ENCODE data around the gene CSRNP3.

Gene CSRNP3

DNA sequence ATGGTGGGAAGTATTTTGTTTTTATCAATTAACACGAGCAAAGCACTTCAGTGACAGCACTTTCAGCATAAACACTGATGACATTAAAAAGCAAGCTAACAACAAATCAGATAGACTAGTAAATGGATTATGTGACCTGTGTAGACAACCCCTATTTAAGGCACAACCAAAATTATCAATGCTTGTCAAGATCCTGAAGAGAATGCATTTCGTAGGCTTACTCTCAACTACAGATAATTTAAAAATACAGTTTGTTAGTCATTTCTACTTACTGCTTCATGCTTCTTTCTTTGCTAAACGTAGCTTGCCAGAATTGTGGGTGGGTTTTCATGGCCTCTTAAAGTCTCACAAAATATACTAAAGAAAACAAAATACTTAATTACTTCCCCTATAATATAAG is 3.4 kb downstream of the CSRNP3 start:
- DNase-seq, result no peak

DNA sequence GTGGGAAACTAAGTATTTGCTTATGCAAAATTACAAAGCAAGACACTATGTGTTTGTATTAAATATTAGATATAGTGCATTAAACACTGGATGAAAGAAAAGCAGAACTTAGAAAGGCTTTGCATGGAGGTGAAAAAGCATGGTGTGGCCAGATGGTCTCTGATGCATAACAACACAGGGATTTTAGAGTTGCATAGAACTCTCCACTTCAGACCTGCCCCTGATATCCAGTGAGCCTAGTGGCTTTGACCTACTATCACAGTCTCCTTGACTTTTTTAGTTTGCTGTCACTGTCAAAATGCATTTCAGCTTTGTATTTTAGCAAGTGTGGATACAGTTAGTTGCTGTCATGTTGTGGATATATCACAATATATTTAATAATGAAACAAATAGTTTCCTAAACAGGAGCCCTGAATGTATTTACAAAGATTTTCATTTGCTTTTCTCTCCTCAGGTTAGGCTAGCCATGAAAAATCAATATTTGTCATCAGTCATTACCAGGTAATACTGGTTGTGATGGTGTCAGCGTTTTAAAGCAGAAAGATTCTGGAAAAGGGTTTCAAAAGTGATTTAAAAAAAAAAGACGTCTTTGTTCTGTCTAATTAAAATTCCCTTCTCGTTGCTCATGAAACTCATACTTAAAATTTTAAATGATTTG is 5.2 kb downstream of the CSRNP3 start:
- no peak for DNase-seq

DNA sequence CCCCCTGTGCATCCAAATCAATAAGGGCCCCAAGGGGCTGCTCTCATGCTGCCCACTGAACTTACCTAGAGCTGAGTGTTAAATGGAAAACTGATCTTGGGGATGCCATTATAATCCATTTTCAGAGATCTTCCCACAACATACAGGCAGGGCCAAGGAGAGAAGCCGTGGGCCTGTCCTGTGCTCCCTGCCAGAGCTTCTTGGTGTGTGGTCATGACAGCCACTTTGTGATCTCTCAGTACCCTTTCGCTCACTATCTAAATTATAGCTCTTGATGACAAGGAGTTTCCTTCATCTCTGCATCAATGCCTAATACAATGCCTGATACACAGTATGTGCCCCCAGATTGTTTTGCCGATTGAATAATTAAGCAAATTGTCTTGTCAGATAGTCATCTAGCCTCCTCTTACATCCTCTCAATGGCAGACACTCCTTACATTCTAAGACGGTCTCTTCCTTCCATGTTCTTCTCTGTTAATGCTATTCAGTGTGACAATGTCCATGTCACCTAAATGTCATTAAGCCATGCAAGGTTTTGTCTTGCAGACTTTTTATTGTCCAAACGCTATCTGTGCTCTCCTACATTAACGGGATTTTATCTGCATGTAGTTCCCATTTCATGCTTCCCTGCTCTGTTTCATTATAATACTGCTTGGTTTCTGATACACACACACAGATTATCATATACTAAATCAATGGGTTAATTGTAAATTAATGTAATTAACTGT is 5.9 kb downstream of the CSRNP3 start:
- no peak for DNase-seq

DNA sequence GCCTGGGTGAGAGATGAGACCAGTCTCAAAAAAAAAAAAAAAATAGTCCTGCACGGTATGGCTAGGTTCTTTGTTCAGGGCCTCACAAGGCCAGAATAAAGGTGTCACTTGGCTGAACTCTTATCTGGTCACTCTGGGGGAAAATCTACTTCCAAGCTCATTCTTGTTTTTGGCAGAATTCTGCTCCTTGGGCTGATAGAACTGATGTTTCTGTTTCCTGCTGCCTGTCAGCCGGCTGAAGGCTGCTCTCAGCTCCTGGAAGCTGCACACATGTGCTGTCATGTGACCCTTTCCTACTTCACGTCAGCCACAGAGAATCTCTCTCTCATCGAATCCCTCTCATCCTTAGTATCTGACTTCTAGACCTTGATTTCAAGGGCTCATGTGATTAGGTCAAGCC is 10.4 kb downstream of the CSRNP3 start:
- no peak for DNase-seq

DNA sequence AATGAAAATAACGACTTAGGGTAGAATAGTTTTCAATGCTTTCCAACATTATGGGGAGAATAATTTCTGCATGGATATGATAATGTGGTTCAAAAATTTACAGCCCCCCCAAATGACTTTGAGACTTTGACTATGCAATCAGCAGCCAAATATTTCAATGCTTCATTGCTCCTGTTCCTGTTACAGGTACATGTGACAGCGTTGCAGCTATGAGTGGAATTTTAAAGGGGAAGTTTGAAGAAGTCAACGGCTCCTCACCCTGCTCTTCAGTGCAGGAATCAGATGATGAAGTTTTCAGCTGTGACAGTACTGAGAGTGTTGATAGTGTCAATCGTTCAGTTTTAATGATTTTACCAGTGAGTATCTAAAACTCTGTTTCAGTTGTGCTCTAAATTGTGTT is 25.1 kb downstream of the CSRNP3 start:
- no peak for DNase-seq

DNA sequence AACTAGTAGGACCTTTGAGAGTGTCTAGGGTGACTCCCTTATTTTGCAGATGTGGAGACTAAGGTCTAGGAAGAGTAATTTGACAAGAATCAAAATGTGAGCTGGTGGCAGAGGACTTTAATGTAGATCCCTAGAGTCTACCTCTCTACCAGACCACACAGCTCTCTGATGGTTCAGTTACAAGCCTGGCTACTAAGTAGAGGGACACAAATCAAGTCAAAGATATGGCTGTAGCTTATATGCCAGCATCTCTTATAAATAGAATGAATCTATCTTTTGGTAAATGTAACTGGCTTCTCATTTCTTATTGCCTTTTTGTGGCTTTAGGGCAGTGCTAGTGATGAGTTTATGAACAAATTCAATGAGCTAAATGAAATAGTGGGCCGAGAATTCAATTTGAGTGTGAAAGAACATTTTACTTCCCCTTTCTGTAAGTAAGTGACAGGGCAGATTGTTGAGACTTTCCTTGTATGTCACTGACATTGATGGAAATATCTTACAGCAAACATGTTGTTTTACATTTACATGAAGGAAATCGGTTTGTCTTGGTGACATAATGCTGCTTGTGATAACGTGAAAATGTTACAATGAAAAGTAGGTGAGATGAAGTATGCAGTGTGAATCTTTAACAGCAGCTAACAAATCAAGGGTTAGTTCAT is 28.3 kb downstream of the CSRNP3 start:
- DNase-seq, result no peak

DNA sequence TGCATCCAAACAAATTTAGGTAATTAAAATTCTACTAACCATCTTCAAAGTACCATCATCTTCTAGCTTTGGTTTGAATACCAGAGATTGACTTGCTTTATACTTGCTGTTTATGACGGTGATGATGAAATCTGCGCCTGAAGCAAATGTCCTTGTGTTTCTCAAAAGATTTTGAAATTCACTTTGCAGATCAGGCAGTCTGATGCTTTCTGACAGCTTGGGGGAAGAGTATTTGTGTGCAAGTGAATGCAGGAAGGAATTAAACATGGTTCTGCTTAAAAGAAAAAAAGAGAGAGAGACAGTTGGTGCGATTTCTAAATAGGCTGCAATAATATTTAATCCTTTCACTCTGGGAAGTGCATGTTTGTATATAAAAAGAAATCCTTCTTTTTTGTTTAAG is 29.6 kb downstream of the CSRNP3 start:
- DNase-seq, result no peak

DNA sequence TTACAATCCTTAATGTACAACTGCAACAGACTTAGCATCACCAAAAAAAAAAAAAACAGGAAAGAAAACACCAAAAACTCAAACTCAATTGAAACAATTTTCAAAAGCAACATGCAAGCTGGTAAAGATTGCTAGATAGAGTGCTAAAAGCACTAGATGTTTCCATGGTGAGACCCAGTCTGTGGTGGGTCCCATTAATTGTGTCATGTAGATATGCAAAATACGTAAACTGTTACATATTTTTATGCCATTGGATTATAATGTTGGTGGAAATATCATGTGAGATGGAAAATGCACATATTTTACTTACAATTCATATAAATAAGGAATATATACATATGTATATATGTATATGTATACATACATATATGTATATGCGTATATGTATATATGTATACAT is 30.5 kb downstream of the CSRNP3 start:
- DNase-seq, result no peak

DNA sequence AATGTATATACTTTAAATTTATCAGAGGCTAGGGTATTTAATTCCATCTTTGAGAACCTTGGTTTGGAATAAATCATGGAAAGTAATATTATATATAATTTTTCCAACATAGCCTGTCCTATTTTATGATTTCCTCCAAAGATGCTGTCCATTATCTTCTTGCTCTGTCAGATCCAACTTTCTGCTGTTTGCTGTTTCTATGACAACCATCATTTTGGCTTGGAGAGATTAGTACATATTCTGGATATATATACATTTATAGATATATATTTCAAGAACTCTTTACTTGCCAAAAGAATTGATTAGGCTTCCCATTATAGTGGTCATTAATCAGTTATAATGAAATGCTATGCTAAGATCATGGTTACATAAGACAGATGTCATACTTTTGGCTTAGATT is 31.3 kb downstream of the CSRNP3 start:
- no peak for DNase-seq

DNA sequence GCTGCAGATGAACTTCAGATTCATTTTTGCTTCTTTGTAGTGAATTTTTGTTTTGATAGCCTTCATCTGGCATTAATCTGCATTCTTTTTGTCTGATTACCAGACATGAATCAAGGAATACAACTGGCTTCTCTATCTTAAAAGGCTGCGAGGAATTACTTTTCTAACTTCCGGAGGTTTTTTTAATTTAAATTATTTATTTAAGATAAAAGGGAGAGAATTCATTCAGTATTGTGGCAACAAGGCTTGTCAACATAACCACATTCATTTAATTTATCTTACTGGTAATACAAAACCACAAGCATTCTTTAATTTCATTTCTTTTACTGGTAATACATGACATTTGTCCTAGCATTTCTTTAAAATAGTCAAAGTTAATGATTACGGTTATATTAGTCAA is 36.0 kb downstream of the CSRNP3 start:
- peak; percentile 3 for DNase-seq

DNA sequence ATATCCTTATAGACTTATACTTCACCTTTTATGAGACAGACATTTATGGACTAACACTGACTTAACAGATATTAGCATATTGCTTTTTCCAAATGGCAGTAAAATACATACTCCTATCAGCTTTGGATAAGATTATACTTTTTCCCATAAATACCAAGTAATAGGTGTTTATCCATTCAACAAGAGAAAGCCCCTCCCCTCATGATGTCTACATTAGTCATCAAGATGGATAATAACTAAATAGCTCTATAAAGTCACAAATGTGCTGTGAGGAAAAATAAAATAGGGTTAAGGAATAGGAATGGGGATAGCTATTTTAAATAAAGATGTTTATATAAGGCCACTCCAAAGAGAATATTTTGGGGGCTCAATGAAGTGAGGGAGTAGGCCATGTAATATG is 39.4 kb downstream of the CSRNP3 start:
- no peak for DNase-seq

DNA sequence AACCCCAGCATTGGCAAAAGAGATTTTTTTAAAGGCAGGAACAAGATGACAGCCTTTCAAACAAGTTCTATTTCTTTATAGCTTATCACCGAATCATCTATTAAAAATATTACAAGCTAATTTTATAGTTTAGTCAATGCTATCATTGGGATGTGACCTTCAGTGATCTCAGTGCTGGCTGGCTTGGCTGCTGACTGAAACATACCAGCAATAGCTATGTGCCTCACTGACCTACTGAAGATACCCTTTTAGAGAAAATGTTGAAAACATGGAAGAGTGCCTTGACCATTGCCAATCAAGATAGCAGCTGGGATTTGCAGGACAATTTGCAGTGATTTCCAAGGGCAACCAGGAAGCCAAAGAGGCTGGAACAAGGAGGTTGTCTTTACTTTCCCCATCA is 44.0 kb downstream of the CSRNP3 start:
- DNase-seq, result no peak

DNA sequence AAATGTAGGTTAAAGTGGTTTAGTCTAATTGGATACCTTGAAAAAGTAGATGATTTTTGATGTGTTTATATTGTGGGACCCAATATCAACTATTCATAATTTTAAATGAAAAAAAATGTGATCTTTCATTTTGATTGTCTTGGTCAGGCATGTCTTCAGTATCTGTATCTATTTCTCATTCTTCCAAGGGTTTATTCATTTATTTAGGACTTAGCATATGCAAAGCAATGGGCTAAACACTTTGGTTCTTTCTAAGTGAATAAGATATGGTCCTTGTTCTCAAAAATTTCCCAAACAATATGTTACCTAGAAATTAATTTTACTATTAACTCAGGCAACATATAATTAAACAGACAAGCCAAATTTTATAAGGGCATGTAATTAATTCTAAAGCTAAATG is 49.1 kb downstream of the CSRNP3 start:
- no peak for DNase-seq

DNA sequence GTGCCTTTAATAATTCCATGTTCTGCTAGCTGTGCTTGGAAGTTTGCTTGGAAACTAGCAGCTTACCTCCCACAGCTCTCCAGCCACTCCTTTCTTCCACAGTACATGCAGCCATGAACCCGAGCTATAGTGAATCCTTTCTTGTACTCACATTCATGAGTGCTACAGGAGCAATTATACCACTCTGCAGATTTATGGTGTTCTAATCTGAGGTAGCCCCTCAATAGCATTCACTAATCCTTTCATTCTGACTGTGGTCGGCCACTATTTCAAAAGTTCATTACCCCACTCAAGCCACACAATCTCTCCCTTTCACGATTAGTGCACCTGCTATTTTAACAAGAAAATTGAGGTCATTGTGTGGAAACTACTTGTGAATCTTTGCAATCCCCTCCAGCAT is 53.2 kb downstream of the CSRNP3 start:
- no peak for DNase-seq

DNA sequence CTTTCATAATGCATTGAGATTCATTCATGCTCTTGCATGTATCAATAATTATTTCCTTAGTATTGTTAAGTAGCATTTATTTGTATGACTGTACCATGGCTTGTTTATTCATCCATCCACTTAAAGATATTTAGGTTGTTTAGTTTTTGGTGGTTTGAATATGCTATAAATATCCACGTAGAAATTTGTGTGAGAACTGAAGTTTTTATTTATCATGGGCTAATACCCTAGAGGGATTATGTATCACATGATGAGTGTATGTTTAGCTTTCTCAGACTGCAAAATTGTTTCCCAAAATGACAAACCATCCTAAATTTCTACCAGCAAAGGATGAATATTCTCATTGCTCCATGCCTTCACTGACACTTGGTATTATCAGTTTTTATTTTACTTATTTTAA is 55.2 kb downstream of the CSRNP3 start:
- no peak for DNase-seq

DNA sequence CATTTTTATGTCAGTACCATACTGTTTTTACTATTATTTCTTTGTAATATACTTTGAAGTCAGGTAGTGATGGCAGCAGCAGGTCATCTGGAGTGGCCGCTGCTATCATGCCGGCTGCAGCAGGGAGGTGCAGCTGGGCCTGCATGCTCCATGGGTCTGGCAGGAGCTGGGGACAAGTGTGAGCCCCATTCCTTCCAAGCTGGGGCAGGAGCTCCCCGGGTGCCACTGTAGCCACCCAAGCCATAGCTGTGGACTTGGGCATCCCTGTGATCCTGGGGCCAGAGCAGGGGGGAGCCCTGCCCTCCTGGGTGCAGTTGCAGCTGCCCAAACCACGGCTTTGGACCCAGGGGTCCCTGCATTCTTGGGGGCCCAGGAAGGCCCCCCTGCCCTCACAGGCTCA is 59.2 kb downstream of the CSRNP3 start:
- no peak for DNase-seq

DNA sequence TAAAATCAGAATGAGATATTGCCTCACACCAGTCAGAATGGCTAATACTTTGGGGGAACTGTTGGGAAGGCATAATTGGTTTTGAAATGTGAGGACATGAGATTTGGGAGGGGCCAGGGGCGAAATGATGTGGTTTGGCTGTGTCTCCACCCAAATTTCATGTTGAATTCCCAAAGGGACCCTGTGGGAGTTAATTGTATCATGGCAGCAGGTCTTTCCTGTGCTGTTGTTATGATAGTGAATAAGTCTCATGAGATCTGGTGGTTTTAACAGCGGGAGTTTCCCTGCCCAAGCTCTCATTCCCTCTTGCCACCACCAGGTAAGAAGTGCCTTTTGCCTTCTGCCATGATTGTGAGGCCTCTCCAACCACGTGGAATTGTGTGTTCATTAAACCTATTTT is 59.6 kb downstream of the CSRNP3 start:
- peak; percentile 15 for DNase-seq

DNA sequence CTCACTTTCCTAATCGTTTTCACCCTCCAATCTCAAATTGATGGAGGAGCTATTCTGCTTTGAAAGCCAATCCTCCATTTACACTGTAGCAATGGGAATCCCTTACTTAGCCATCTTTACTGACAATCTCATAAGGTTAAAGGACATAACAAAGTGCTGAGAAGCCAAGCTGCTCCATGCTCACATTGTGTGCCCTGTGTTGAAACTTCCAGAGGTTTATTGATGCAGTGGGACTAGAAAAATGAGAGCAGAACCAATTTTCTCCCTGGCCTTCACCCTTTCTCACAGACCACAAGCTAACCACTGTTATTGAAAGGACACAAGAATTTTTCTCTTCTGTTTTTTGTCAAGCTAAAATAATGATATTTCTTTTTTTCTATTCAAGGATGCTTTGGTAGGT is 63.8 kb downstream of the CSRNP3 start:
- no peak for DNase-seq

DNA sequence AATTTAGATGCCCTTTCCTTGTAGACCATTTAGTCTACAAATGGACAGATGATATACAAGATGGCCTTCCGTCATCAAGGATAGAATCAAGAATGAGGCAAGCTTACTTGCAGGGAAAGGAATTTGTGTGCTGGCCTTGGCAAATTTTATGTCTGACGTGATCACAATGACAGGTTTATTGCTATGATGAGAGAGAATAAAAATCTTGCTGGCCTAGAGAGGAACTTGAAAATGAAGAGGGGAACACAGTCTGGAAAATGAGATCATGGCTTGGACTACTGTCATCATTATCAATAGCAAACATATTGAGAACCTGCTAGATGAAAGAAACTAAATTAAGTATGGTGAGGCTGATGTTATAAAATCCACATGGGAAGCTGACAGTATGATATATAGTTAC is 66.0 kb downstream of the CSRNP3 start:
- DNase-seq, result no peak

DNA sequence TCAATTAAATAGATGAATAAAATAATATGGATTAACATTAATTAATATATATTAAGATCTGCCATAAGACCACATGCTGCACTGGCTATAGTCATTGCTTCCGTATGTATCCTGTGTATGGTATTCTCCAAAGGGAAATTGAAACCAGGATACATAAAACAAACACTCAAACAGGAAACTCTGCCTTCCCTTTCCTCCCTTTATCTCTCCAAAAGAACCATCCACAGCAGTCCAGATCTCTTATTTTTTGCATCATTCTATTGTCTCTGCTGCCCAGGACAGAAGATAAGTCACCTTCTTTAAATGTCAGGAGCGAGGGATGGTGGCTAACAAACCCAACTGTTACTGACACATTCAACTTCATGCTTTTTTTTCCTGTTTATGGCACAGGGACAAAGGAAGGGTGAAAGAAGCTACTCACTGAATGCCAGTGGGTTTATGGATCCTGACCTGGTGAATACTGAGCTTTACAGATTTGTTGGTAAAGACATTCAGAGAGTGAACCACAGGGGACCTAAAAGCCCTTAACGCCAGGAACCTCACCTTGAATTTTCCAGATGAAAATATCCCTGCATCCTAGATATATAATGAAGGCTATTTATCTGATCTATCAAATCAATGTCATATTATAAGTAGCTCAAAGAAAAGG is 67.5 kb downstream of the CSRNP3 start:
- DNase-seq, result no peak

DNA sequence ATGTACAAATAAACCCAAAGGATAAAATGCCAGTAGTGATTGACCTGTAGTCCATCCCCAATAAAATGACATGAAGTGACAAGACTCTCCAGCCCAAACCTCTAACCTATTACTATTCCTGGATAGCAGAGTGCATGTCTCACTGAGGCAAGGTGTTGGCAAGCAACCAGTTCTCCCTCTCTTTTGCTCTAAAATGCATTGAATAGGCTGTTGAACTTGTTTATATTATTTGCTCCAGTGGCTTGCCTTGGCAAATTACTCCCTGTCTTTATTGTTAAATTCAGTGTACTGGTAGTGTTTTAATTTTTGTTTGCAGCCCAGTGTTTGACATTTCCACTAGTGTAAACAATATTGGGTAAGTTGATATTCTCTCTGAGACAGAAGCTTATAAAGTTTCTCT is 70.5 kb downstream of the CSRNP3 start:
- no peak for DNase-seq

DNA sequence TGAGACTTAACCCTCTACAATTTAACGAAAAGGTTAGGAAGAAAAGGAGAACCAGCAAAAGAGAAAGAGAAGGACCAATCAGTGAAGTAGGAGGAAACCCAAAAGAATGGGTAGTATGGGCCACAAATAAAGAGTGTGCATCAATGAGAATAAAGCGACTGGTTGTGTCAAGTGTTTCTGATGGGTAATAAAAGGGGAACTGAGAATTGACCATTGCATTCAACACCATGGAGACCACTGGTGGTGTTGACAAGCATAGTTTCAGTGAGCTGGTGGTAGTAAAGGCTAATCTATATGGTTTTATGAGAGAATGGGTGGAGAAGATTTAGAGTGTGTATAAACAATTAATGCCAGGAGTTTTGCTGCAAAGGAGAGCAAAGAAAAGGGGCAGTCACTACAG is 75.4 kb downstream of the CSRNP3 start:
- no peak for DNase-seq

DNA sequence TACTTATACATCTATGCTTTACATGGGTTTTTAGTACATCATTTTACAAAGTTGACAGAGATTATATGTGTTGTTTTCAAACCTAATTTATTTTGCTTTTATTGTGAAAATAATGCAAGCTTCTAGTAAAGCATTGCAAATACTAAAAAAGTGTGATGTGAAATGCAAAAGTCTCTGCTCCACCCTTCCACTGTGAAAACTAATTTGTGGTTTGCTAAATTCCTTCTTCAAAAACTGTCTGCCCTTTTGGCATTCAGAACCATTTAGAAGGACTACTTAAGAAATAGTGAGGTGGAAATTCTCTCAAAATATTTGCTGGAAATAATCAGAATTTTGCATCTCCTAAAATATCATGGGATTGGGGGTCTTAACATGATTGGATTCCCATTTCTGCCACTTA is 78.4 kb downstream of the CSRNP3 start:
- no peak for DNase-seq

DNA sequence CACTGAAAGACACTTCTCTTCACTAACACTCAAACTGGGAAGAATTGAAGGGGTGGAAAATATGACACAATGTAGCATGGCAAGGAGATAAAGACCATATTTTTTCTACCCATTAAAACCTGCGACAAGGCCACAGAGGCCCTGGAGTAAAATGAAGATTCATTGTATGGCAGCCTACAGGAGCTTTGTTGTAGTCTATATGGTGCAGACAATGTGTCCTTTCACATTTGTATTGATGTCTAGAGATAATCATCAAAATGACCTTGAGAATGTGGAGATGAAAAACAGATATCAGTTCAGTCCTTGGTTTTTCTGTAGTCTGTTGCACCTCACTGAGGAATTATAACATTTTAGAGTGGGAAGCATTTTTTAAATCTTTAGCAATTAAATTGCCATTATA is 80.1 kb downstream of the CSRNP3 start:
- DNase-seq, result no peak

Measured in fibroblast of skin of scalp (primary cell).